NOMO-1 (cell line): ENCODE results near the gene ZNF804A.
"Not testable (repeated sequence)": the region's sequence is repeated elsewhere in the genome, so short reads cannot be mapped to it uniquely, and the experiment has no call there.

Source experiments
- DNase-seq, 2 experiments: peaks; one replicate each; lab custom pipeline; 2025; ENCODE audit not compliant: unreplicated experiment in 2 of 2; lab: John Stamatoyannopoulos, UW

ZNF804A gene

DNA sequence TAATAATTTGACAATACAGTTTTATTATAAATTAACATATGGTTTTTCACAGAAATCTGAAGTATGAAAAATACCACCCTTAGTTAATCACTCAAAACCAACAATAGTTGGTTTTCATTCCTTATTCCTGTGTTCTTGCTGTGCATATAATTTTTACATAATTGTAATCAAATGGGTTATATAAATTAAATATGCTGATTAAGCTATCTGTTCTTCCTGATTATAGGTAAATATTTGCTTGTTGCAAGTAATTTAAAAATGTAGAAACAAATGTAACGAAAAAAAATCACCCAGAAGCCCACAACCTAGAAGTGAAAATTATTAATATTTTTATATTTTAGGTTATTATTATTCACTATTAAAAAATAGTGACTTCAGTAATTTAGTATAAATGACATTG, 98.3 kb downstream of the ZNF804A start:
- DNase-seq: no peak

- DNase-seq: no peak
Observed at GRCh38 chr2:184698476-184698875, 100.1 kb downstream of the ZNF804A start.

GRCh38 chr2:184721881-184722280, 123.6 kb downstream of the ZNF804A start:
- no peak for DNase-seq

DNA sequence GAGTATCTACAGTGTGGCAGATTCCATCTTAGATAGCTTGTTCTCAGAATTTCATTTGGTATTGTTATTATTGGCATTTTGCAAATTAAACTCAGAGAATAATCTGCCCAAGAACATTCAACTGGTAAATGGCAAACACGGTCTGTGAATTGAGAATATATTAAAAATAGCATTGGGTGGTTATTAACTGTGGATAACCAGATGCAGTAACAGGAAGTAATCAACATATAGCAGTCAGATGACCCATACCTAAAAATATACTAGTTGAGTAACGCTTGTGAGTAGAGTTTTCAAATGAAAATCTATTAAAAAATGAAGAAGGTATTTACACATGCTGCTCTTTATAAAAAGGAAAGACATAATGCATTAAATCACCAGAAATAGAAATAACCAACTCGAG, 129.5 kb downstream of the ZNF804A start:
- DNase-seq: peak in 1 of 2 experiments; percentile 4

- no peak for DNase-seq
Observed at GRCh38 chr2:184728411-184728810, 130.1 kb downstream of the ZNF804A start.

- no peak for DNase-seq
Observed at GRCh38 chr2:184729581-184729980, 131.3 kb downstream of the ZNF804A start.

- DNase-seq: no peak
Observed at GRCh38 chr2:184730288-184730687, 132.0 kb downstream of the ZNF804A start.

DNA sequence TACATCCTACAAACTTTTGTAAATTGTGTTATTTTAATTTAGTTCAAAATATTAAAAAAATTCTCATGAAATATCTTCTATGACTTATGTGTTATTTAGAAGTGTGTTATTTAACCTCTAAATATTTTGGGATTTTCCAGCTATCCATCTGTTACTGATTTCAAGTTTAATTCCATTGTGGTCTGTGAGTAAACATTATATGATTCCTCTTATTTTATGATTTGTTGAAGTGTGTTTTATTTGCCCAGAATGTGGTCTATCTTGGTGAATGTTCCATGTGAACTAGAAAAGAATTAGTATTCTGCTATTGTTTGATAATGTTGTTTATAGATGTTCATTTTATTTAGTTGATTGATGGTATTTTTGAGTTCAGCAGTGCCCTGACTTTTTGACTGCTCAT, 136.0 kb downstream of the ZNF804A start:
- DNase-seq: no peak

- no peak for DNase-seq
Observed at GRCh38 chr2:184735611-184736010, 137.3 kb downstream of the ZNF804A start.

DNA sequence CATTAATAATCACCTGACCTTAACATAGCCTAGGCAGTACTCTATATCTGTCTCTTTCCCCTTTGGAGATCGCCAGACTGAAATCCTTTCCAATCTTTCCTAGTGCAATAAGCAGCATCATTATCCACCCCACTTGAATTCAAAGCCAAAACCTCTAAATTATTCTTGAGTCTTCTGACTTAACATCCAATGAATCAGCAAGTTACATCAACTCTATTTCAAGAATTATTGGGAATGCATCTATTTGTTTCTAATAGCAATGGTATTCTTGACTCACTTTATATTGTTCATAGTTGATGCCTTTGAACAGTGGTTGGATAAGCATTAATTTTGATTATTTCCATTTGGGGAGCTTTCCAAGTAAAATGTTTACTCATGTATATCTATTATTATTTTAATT, 144.8 kb downstream of the ZNF804A start:
- no peak for DNase-seq

GRCh38 chr2:184756161-184756560, 157.8 kb downstream of the ZNF804A start:
- no peak for DNase-seq

DNA sequence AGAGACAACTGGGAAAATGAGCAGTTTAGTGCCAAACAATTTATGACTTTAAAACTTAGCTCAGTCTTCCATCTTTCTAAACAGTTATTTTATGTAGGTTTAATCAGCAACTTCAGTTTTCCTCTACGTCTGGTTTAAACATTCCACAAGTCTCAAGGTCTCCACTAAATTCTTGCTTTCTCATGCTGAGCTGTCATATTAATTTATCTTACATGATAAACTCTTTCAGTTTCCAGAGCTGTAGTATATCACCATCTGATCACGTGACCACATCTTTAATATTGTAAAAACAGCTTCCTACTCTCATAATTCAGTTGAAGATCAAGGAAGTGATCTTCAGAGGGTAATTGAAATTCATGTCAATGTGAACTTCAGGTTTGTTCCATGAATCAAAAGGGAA, 158.6 kb downstream of the ZNF804A start:
- DNase-seq: no peak

- DNase-seq: not testable (repeated sequence)
Observed at GRCh38 chr2:184759557-184760255, 161.4 kb downstream of the ZNF804A start.

DNA sequence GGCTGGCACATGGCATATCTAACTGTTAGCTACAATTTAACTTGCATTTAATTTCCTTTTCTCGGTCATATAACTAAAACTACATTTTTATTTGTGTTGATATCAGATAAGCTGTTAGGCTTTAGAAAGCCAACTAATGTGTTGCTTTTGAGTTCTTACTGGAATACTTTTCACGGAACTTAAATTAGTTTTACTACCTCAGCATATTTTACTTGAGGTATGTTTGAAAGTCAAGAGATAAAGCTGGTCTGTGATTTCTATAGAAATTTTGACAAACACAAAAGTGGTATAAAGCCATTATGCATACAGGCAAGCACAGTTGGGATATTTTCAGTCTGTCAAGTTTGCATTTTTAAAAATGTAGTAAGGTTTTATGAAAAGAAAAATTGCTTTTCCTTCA, 162.6 kb downstream of the ZNF804A start:
- DNase-seq: no peak

DNA sequence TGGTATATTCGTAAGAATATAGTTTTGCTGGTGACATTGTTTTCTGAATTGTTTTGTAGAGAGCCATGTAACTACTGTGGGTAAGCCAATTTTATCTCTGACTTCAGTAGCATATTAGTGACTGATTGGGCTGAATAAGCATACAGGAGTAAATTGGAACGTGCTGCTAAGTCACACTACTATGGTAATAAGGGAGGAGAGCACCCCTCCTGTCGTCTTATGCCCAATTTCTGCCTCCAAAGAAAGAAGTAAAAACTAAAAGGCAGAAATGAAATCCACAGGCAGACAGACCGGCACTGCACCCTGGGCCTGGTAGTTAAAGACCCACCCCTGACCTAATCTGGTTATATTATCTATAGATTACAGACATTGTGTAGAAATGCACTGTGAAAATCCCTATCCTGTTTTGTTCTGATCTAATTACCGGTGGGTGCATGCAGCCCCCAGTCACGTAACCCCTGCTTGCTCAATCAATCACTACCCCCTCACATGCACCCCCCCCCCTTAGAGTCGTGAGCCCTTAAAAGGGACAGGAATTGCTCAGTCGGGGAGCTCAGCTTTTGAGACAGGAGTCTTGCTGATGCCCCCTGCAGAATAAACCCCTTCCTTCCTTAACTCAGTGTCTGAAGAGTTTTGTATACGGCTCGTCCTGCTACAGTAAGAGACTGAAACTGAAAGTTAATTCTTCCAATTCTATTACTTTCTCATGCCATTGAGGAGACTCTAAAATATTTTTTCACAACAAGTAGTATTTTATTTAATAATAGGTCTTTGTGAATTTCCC, 167.0 kb downstream of the ZNF804A start:
- DNase-seq: peak in 1 of 2 experiments; percentile 30

GRCh38 chr2:184767059-184767458, 168.7 kb downstream of the ZNF804A start:
- DNase-seq: no peak

GRCh38 chr2:184769023-184769422, 170.7 kb downstream of the ZNF804A start:
- no peak for DNase-seq

DNA sequence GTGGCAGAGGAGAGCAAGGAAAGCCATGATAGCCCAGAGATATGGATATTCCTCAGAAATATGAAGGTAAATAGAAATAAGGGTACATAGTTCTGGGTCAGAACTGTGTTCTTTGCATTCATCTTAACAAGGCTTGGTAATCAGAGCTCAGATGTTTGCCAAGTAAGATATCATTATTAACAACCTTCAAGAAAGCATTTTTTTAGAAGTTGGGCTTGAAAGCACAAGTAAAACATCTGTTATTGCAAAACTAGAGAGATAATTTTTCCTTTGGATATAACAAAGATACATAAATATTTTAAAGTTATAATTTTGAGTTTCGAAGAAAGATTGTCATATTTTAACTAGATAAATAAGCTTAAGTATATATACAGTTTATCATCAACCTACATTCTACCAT, 171.4 kb downstream of the ZNF804A start:
- no peak for DNase-seq

DNA sequence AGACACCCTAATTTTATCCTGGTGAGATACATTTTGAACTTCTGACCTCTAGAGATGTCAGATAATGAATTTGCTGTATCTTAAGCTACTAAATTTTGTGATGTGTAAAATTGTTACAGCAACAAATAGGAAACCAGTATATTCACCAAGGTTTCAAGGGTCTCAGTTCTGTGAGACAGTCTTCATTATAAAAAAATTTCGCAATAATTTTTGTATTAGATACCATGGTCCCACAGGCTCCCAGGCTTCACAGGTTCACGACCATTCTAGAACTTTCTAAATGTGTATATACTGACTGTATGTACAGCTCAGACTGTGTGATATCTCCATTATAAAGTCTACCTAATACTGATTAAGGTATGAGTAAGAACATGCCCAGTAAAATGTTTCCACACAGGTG, 181.4 kb downstream of the ZNF804A start:
- DNase-seq: no peak

DNA sequence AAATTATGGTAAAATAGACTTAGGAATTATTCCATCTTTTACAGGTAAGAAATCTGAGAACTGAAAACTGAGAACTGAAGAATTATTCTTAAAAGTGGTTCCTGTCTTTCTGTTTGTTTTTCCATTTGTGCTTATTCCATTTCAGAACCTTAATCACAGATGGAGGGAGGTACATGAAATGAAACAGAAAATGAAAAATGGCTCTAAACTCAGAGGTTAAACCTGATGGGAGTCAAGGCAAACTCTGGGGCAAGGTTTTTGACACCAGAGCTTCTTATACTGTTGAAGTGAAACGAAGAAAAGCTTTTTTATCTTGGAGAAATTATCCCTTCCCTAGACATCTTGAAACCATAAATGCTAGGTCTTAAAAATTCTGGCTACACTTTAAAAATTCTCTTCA, 182.1 kb downstream of the ZNF804A start:
- no peak for DNase-seq

DNA sequence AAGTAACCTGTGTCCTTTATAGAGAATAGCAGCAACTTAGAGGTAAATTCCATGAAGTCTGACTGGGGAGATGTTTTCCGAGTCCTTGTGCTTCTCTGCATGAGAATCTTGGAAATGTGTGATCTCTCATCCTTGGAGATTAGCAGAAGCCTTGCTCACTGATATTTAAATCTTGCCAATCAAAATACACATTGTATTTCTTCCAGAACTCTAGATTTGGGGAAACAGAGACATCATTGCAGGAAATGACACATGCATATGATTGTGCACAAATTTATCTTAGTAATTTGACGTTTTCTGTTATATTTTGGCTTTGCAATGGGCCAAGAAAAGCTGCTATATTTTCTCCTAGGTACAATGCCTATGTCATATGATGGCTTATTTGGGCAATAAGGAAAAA, 182.6 kb downstream of the ZNF804A start:
- DNase-seq: no peak

- DNase-seq: no peak
Observed at GRCh38 chr2:184783576-184783975, 185.2 kb downstream of the ZNF804A start.
